ENCODE results near the gene CLECL1.

GRCh38 chr12:9710584-9711375 lies 22.1 kb downstream of the CLECL1 start:
- TF ChIP-seq ZNF274 (IDR thresholded peaks at IDR 0.05; ENCODE audit: low read depth, low read length) (no peak), YY1 (IDR thresholded peaks at IDR 0.05; ENCODE audit: insufficient read depth, insufficient read length) (no peak), SUZ12 (IDR thresholded peaks at IDR 0.05; ENCODE audit: extremely low read depth, insufficient read depth, insufficient read length) (no peak)

Data from NT2/D1 (cell line).